LoVo (cell line): ENCODE measurements around the gene NR1H2.
"Not testable (repeated sequence)": the region's sequence is repeated elsewhere in the genome, so short reads cannot be mapped to it uniquely, and the experiment has no call there.

Experiments used
- DNase-seq: peaks from one replicate; pipeline ENCODE4 v3.0.0-alpha.2; 2016; ENCODE audit warnings: low spot score

NR1H2 gene

GRCh38 chr19:50376166-50377050 is at the start of gene NR1H2:
TSS of gene NR1H2 (plus strand) at chr19:50376457. CDS start at chr19:50377606, 1,149 bp downstream.
- peak; percentile 95 for DNase-seq

DNA sequence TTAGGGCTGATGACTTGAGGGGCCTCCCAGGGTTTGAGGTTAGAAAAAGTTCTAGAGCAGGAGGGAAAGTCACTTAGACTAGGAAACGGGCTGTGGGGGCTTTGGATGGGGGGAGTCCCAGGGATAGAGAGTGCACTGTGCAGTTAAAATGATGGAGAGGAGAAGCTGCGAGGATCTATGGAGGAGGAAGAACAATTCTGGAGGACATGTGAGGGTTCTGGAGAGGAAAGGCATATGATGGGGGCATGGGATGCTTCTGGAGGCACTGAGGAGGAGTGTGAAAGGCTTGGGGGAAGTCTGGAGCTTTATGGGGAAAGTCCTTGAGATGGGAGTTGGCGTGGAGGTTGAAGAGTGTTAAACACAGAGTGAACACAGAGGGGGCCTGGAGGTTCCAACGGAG is 49.2 kb upstream of the NR1H2 start:
- no peak for DNase-seq

DNA sequence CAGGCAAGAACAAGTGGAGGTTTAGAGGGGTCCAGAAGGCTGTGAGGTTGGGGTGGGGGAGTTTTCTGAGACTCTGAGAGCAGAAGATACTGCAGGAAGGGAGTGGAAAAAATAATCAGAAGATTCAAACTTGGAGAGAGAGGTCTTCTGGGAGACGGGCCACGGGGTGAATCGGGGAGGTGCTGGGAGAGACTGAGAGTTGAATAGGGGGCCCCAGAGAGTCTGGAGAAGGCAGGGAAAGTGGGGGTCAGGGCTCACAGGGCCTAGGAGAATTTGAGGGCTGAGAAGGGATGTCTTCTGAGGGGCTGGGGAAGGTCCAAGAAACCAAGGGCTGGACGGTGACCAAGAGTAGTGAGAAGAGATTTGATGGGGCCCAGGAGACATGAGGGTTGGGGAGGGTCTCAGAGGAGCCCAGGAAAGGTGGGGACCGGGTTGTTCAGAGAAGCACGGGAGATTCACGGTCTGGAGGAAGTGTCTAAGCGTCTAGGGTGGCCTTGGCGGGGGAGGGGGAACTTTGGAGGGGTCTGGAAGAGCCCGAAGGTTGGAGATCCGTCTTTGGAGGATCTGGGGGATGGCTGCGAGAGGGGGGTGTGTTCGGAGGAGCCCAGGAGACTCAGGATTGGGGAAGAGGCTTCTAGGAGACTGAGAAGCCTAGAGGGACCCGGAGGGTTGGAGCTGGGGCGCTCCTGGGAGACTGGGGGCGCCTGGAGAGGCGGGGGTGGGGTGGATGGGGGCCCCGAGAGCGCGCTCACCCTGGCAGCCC is 48.6 kb upstream of the NR1H2 start:
- no peak for DNase-seq

DNA sequence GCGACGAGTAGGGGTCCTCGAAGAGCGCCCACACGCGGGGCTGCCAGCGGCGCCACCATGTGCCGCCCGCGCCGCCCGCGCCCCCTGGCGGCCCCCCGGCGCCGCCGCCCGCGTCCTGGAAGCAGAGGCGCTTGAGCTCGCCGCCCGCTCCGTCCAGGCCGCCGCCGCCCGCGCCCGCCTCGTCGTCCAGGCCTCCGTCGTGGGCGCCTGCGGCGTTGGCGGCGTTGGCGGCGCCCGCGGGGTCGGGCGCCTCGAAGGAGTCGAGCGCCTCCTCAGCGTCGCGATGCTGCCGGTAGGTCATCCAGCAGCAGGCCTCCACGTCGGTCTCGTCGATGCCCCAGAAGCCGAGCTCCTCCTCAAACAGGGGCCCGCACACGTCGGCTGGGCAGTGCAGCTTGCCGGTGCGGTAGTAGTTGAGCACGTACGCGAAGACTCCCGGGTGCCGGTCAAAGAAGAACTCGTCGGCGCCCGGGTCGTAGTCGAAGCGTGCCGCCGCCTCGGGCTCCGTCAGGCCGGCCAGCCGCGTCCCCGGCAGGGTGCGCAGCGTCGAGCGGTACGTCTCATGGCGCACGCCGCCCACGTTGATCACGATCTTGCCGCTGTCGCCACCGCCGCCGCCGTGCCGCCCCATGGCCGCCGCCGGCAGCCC is 47.9 kb upstream of the NR1H2 start:
- DNase-seq = no peak

DNA sequence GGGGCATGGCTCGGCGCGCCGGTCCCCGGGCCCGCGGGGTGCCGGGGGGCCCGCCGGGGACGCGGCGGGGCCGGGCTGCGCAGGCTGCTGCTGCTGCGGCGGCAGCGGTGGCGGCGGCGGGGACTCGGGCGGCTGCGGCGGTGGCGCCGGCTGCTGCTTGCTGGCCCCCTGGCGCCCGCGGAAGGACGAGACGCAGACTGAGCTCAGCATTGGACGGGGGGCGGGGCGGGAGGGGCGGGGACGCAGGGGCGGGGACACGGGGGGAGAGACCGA is 47.4 kb upstream of the NR1H2 start:
- no peak for DNase-seq

DNA sequence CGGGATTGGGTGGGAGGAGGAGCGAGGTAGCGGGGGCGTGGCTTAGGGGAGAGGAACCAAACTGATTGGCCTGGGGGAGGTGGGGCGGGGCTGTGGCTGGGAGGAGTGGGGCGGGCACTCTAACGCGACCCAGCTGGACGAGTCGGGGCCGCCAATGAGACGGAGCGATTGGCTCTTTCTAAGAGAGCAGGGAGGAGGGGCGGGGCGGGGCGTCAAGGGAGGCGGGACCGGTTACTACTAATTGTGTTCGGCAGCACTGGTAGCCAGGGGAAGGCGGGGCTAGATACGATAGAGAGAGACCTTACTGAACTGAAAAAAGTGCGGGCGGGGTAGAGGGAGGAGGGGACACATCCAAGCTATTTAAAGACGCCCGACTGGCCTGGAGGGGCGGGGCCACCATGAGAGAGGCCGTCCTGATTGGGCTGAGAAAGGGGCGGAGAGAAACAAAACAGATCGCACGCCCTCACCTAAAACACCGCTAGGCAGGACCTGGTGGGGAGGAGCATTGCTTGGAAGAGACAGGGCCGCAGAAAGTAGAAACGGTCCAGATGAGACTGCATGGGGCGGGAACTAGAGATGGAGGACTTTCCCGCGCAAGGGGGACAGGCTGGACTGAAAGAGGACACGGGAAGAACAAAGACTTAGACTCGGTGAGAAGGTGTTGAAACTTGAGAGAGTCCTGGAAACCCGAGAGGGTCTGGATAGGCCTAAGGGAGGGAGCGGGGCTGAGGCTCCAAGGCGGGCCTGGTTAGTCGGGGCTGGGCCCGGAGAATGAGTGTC is 46.9 kb upstream of the NR1H2 start, which contains the start of gene KCNC3:
TSS of gene KCNC3 (minus strand) at position 232 of the 780 bp plus-strand sequence. CDS start 295 bp downstream, outside the sequence.
- peak; percentile 98 for DNase-seq

DNA sequence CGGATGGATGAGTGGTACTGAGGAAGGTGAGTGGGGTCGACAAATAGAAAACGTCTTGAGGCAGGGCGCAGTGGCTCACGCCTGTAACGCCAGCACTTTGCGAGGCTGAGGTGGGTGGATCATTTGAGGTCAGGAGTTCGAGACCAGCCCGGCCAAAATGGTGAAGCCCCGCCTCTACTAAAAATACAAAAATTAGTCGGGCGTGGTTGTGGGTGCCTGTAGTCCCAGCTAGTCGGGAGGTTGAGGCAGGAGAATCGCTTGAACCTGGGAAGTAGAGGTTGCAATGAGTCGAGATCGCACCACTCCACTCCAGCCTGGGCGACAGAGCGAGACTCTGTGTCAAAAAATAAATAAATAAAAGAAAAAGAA is 46.3 kb upstream of the NR1H2 start:
- DNase-seq = not testable (repeated sequence)

- DNase-seq = peak; percentile 86
These were observed 45.7 kb upstream of the NR1H2 start for GRCh38 chr19:50330365-50331078.

- DNase-seq = no peak
These were observed 44.9 kb upstream of the NR1H2 start for GRCh38 chr19:50331221-50331993.

DNA sequence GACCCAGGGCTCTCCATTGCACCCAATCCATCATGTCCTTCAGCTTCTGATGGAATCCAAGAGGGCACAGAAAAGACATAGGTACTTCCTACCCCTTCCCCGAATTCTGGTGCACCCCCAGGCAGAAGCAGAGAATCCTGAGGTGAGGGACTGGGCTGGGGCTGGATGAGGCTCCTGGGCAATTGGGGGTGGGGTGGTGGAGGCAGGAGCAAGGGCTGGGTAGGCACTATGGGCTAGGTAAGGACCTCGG is 44.3 kb upstream of the NR1H2 start:
- no peak for DNase-seq

- DNase-seq = no peak
These were observed 43.8 kb upstream of the NR1H2 start for GRCh38 chr19:50332244-50333038.

- DNase-seq = peak; percentile 82
These were observed 43.0 kb upstream of the NR1H2 start for GRCh38 chr19:50333235-50333736.

DNA sequence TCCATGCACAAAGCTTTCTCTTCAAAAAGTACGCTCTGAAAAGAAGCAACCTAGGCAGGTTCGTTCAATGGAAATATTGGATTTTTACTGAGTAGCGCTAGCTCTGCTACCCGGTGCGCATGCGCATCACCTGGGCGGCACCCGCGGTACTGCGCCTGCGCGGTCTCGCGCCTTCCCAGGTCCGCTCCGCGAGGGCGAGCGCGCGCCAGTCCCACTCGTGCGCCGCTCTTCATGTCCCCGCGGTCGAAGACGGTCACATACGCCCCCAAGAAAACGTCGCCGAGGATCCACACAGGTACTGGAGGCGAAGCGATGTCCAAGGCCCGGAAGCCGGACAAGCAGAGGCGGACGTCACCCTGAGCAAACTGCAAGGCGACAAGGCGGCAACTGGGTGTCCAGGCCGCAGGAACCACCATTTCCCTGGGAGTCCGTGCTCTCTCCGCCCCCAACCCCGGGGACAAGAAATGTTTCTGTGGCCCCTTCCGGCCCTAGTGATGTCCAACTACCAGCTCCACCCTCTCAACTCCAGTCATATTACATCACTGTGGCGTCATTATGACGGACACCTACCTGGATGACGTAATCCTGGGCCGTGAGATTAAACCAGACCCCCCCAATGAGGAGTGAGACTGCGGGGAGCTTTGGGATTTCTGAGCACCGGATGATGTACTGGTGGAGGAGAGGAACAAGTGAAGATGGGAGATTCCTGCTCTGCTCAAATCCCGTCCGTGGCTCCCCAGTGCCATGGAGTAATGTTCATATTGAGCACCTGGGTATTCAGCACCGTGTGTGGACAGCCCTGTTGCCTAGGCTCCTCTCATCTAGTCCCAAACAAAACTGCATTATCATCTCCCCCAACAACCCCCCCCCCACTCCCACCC is 42.3 kb upstream of the NR1H2 start:
- DNase-seq = peak; percentile 84

DNA sequence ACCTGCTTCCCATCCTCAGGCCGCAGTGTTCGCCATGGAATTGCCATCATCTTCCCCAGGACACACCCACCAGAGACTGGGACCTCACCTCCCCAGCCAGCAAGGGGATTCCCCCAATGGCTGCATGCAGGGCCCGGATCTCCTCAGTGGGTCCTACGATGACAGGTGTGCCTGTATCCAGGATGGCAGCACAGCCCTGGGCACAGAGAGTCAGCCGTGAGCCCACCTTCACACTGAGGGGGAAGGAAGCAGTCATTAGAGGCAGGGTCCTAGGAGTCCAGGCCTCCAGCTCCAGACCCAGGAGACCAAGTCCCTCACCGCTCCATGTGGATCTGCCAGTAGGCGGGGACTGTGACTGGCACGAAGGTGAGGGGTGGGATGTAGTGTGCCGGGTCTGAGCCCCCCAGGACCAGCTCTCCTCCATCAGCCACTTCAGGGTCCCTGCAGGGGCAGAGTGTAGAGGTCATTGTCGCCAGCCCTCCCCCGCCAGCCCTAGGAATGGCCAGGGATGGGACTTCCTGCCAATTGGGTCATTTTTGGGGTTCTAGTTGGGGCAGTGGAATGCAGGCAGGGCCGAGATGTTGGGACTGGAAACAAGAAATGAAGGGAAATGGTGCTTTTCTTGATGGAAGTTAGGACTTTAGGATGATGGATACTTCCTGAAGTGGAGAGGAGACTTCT is 41.4 kb upstream of the NR1H2 start:
- DNase-seq = no peak

DNA sequence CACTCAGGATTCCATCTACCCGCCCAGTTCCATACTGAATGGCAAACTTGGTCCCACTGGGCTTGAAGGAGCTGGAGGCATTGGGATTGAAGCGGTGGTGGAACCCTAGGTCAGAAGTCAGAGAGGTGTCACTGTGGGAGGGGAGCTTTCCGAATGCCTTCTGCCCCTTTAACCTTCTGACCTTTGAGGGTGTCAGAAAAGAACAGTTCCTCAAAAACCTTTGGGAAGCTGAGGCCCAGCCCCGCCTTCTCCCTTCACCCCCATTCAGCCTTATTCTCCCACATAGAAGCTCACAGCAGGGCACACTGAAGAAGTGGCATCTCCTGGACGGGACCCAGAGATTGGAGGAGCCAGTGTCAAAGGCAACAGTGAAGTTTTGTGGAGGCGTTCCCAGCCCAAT is 39.2 kb upstream of the NR1H2 start:
- not testable (repeated sequence) for DNase-seq

DNA sequence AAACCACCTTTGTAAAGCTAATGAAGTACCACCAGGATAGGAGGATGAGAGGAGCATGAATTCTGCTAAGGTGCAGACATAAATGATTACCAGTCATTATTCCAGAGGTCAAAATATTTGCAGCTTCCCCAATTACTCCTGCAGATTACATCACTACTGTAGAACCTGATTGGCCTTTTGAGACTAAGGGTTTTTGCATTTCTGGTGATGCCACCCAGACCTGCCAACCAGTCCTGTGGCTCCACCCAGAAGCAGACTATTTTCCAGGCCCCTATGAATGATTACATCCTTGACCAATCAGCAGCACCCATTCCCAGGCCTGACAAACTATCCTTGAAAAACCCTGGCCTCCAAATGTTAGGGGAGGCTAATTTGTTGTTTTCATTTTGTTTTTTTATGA is 35.9 kb upstream of the NR1H2 start:
- no peak for DNase-seq

GRCh38 chr19:50341091-50341564 is 35.1 kb upstream of the NR1H2 start:
- DNase-seq = no peak

DNA sequence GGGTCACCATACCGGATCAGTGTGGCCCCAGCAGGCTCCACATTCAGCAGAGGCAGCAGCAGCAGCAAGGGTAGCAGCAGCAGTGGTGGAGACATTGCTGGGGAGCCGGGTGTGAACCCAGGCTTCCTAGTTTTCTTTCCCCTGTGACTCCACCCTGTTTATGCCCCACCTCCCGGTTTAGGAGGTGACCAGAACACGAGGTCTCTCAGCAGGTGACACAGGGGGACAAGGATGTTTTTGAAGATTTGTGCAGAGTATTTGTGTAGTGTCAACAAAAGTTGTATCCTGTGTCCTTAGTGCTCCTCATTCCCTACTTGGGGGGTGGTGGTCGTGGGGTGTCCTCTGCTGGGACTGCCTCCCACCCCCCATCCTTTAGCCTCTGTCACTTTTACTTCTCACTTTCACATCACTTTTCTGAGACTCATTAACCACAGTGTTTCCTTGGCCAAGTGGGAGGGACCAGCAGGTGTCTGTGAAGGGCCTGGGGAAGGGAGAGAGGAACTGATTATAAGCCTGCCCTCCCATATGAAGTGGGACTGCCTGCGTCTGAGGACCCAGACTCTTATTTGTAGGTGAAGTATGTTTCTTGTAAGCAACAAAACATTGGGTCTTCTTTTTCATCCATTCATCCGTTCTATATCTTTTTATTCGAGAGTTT is 31.5 kb upstream of the NR1H2 start:
- DNase-seq = no peak
